HepG2 (cell line): ENCODE measurements around the gene SLC25A44. TPM values are rescaled to one million over a fixed set of nuclear protein-coding genes. Genes with fewer than 3 reads are reported as not detected.
A peak's percentile ranks its signal among the peaks of the same experiment; 100 is the strongest.

ENCODE experiments used
- CHD4 ChIP-seq: fragments of 200-600 bp; sonication (generic); IDR thresholded peaks from 2 replicates; pipeline ENCODE4 v1.7.0; 2017; ENCODE audit warnings: mild to moderate bottlenecking, low read length, borderline replicate concordance
- ETS1 ChIP-seq: sonication (generic); formaldehyde crosslinking; IDR thresholded peaks from 2 replicates; pipeline ENCODE4 v1.4.0; 2020; ENCODE audit warnings: missing genetic modification reagents
- GTF3A ChIP-seq: sonication (generic); formaldehyde crosslinking; conservative IDR thresholded peaks from 2 replicates; pipeline ENCODE4 v1.4.0; 2020; ENCODE audit warnings: mild to moderate bottlenecking, missing genetic modification reagents
- GZF1 ChIP-seq: sonication (generic); formaldehyde crosslinking; IDR thresholded peaks from 2 replicates; pipeline ENCODE4 v1.5.1; 2020; ENCODE audit warnings: mild to moderate bottlenecking, missing genetic modification reagents
- HES4 ChIP-seq: sonication (generic); formaldehyde crosslinking; IDR thresholded peaks from 2 replicates; pipeline ENCODE4 v1.9.0; 2021; ENCODE audit warnings: mild to moderate bottlenecking, missing genetic modification reagents, borderline replicate concordance
- HIC2 ChIP-seq: sonication (generic); formaldehyde crosslinking; IDR thresholded peaks from 2 replicates; pipeline ENCODE4 v1.9.0; 2022; ENCODE audit warnings: low read depth, missing genetic modification reagents
- JUND ChIP-seq: sonication (generic); formaldehyde crosslinking; IDR thresholded peaks from 2 replicates; pipeline ENCODE4 v1.8.0; 2022; ENCODE audit warnings: mild to moderate bottlenecking, missing genetic modification reagents
- MAF1 ChIP-seq: sonication (generic); formaldehyde crosslinking; IDR thresholded peaks from 2 replicates; pipeline ENCODE4 v1.5.0; 2020; ENCODE audit warnings: missing genetic modification reagents, borderline replicate concordance
- MEIS1 ChIP-seq: sonication (generic); formaldehyde crosslinking; IDR thresholded peaks from 2 replicates; pipeline ENCODE4 v1.9.0; 2021; ENCODE audit warnings: mild to moderate bottlenecking, missing genetic modification reagents, moderate library complexity, borderline replicate concordance
- PATZ1 ChIP-seq: sonication (generic); formaldehyde crosslinking; IDR thresholded peaks from 2 replicates; pipeline ENCODE4 v1.4.0; 2020; ENCODE audit warnings: missing genetic modification reagents
- RFXAP ChIP-seq: sonication (generic); formaldehyde crosslinking; IDR thresholded peaks from 2 replicates; pipeline ENCODE4 v1.4.0; 2020; ENCODE audit warnings: missing genetic modification reagents, borderline replicate concordance
- SMAD9 ChIP-seq: sonication (generic); formaldehyde crosslinking; IDR thresholded peaks from 2 replicates; pipeline ENCODE4 v1.5.1; 2020; ENCODE audit warnings: mild to moderate bottlenecking, missing genetic modification reagents
- SP2 ChIP-seq: sonication (generic); formaldehyde crosslinking; IDR thresholded peaks from 2 replicates; pipeline ENCODE4 v1.5.1; 2020; ENCODE audit warnings: mild to moderate bottlenecking, missing genetic modification reagents
- TEAD2 ChIP-seq: sonication (generic); formaldehyde crosslinking; IDR thresholded peaks from 2 replicates; pipeline ENCODE4 v1.9.0; 2021; ENCODE audit warnings: missing genetic modification reagents
- ZMYM3 ChIP-seq: sonication (generic); formaldehyde crosslinking; IDR thresholded peaks from 2 replicates; pipeline ENCODE4 v1.5.1; 2020; ENCODE audit warnings: mild to moderate bottlenecking, missing genetic modification reagents
- ZNF12 ChIP-seq: sonication (generic); formaldehyde crosslinking; IDR thresholded peaks from 2 replicates; pipeline ENCODE4 v1.5.0; 2020; ENCODE audit warnings: missing genetic modification reagents
- ZNF251 ChIP-seq: sonication (generic); formaldehyde crosslinking; IDR thresholded peaks from 2 replicates; pipeline ENCODE4 v1.9.0; 2021; ENCODE audit warnings: mild to moderate bottlenecking, missing genetic modification reagents
- ZNF350 ChIP-seq: sonication (generic); formaldehyde crosslinking; IDR thresholded peaks from 2 replicates; pipeline ENCODE4 v1.4.0; 2020; ENCODE audit warnings: mild to moderate bottlenecking, low read depth, missing genetic modification reagents, borderline replicate concordance
- ZNF501 ChIP-seq: sonication (generic); formaldehyde crosslinking; IDR thresholded peaks from 2 replicates; pipeline ENCODE4 v1.5.1; 2020; ENCODE audit warnings: mild to moderate bottlenecking, moderate library complexity, missing genetic modification reagents
- ZNF710 ChIP-seq: sonication (generic); formaldehyde crosslinking; IDR thresholded peaks from 2 replicates; pipeline ENCODE4 v1.5.0; 2020; ENCODE audit warnings: mild to moderate bottlenecking, missing genetic modification reagents, borderline replicate concordance
- polyA plus RNA-seq, 8 experiments: library from polyadenylated mRNA; depleted of rRNA in 3 of 8; stranded (reverse) in 7 of 8; unstranded in 1 of 8; fragments of >200 nt; fragmentation: Illumina TruSeq in 4 of 8; extraction: Trizol in 4 of 8; gene quantifications; 2 replicates each; pipeline versions ENCODE4 v1.2.1 to v1.2.3, GENCODE V29; 2011 to 2016; ENCODE audit warnings: low read depth in 4 of 8, missing spikeins in 1 of 8, mixed read lengths in 1 of 8; ENCODE audit not compliant: insufficient read depth in 1 of 8
- total RNA-seq, 5 experiments: library from RNA; depleted of rRNA; stranded (reverse); fragments of >200 nt; fragmentation: Illumina TruSeq; extraction: Trizol; gene quantifications; 2 replicates each; pipeline ENCODE4 v1.2.3, GENCODE V29; 2016; ENCODE audit warnings: low read depth in 1 of 5

The SLC25A44 gene
- total and polyA plus RNA-seq, 2 of the 13 experiments (the other 11 are each of a cell fraction or from before 2014, with no cell fraction given) = 10.7 to 13.4 TPM

GRCh38 chr1:156146020-156146768 lies 47.7 kb upstream of the SLC25A44 start (continued):
- TF ChIP-seq SP2 (CRISPR knock-in tag) = no peak
- TF ChIP-seq MAF1 (CRISPR knock-in tag) = no peak
- TF ChIP-seq GTF3A = no peak; the same call in 1 of the 2 replicates
- no peak for TF ChIP-seq ZNF350 (CRISPR knock-in tag)
- TF ChIP-seq SMAD9 (CRISPR knock-in tag) = no peak
- TF ChIP-seq HIC2 = no peak; the same call in 1 of the 2 replicates
- no peak for TF ChIP-seq PATZ1 (CRISPR knock-in tag)
- no peak for TF ChIP-seq TEAD2
- no peak for TF ChIP-seq ETS1 (CRISPR knock-in tag)
- TF ChIP-seq RFXAP (CRISPR knock-in tag) = no peak
- peak; percentile 54; the same call in 1 of the 2 replicates for TF ChIP-seq ZNF501 (CRISPR knock-in tag)
- no peak for TF ChIP-seq GZF1 (CRISPR knock-in tag)
- TF ChIP-seq JUND (CRISPR knock-in tag) = no peak
- no peak for TF ChIP-seq ZNF251 (CRISPR knock-in tag)
- TF ChIP-seq ZNF12 = 0 out of 2 replicates have a peak, but pooled peaks have one; percentile 35
- TF ChIP-seq ZNF710 (CRISPR knock-in tag) = peak; percentile 61; the same call in 1 of the 2 replicates
- no peak for TF ChIP-seq ZMYM3
- no peak for TF ChIP-seq HES4 (CRISPR knock-in tag)
- no peak for TF ChIP-seq CHD4
- TF ChIP-seq MEIS1 (CRISPR knock-in tag) = no peak
